A673 (cell line): ENCODE data around the gene TRPM3. TPM values are rescaled to one million over a fixed set of nuclear protein-coding genes. Genes with fewer than 3 reads are reported as not detected.

Experiments
- BruUV-seq: library from RNA; stranded (reverse); fragments of 400-500 nt; replicated peaks from 2 replicates; lab custom pipeline; 2021; lab: Mats Ljungman, UMichigan
- CTCF ChIA-PET: fragments of 300-600 bp; sonication (Branson Sonifier 250); formaldehyde crosslinking; loops from one replicate; lab custom pipeline; 2022; ENCODE audit warnings: antibody characterized with exemption; lab: Charles Lee
- POLR2A ChIA-PET: fragments of 300-600 bp; sonication (Branson Sonifier 250); formaldehyde crosslinking; loops from one replicate; lab custom pipeline; 2022; ENCODE audit warnings: antibody characterized with exemption; ENCODE audit not compliant: low non-redundant PET; lab: Charles Lee
- DNase-seq: peaks from one replicate; pipeline ENCODE4 v3.0.0-alpha.2; 2015; ENCODE audit warnings: low spot score
- H3K27ac ChIP-seq: fragments of 200-600 bp; sonication (generic); 2 replicates; pipeline ENCODE4 v1.5.1; 2016; ENCODE audit warnings: mixed run types, low read depth, mild to moderate bottlenecking, mixed read lengths, antibody characterized with exemption, low read length; ENCODE audit not compliant: poor library complexity, severe bottlenecking
- H3K27me3 ChIP-seq: fragments of 200-600 bp; sonication (generic); replicated peaks from 2 replicates; pipeline ENCODE4 v1.6.1; 2017; ENCODE audit warnings: mixed run types, low read depth, mild to moderate bottlenecking, mixed read lengths, antibody characterized with exemption, low read length; ENCODE audit not compliant: insufficient read depth, poor library complexity
- H3K36me3 ChIP-seq: fragments of 200-600 bp; sonication (generic); 2 replicates; pipeline ENCODE4 v1.6.1; 2016; ENCODE audit warnings: mixed run types, mild to moderate bottlenecking, mixed read lengths, antibody characterized with exemption, low read length; ENCODE audit not compliant: insufficient read depth, poor library complexity, severe bottlenecking
- H3K4me1 ChIP-seq: fragments of 200-600 bp; sonication (generic); 2 replicates; pipeline ENCODE4 v1.6.1; 2017; ENCODE audit warnings: mixed run types, mild to moderate bottlenecking, mixed read lengths, antibody characterized with exemption, low read length; ENCODE audit not compliant: insufficient read depth, poor library complexity, severe bottlenecking
- H3K4me3 ChIP-seq: fragments of 200-600 bp; sonication (generic); 2 replicates; pipeline ENCODE4 v1.5.1; 2016; ENCODE audit warnings: low read depth, mixed run types, mild to moderate bottlenecking, mixed read lengths, low read length; ENCODE audit not compliant: poor library complexity, severe bottlenecking
- H3K9me3 ChIP-seq: fragments of 200-600 bp; sonication (generic); 2 replicates; pipeline ENCODE4 v1.6.1; 2016; ENCODE audit warnings: mixed run types, low read depth, mild to moderate bottlenecking, mixed read lengths, antibody characterized with exemption, low read length; ENCODE audit not compliant: poor library complexity, severe bottlenecking
- EZH2 ChIP-seq: fragments of 200-600 bp; sonication (generic); IDR thresholded peaks from 2 replicates; pipeline ENCODE4 v1.6.1; 2017; ENCODE audit warnings: borderline replicate concordance, low read depth, mild to moderate bottlenecking, mixed read lengths, antibody characterized with exemption, low read length; ENCODE audit not compliant: poor library complexity, severe bottlenecking
- intact Hi-C: fragments of 100-400 bp; cut with micrococcal nuclease; formaldehyde crosslinking; loops from one replicate; pipeline ENCODE4 v1.10.0; 2022; ENCODE audit not compliant: unreplicated experiment
- total RNA-seq: library from RNA; stranded (reverse); gene quantifications from 2 replicates; pipeline ENCODE4 v1.2.3, GENCODE V29; 2021
- TF ChIP-seq, protein P1 (sequence below): fragments of 300-800, 200-600 bp; sonication (generic); conservative IDR thresholded peaks from 2 replicates; pipeline ENCODE4 v1.5.1; 2017; ENCODE audit warnings: low read depth, mild to moderate bottlenecking, antibody characterized with exemption, low read length, moderate library complexity, mixed read lengths

TRPM3 gene
- total RNA-seq, 1 experiment from 2014 or later: not detected

DNA sequence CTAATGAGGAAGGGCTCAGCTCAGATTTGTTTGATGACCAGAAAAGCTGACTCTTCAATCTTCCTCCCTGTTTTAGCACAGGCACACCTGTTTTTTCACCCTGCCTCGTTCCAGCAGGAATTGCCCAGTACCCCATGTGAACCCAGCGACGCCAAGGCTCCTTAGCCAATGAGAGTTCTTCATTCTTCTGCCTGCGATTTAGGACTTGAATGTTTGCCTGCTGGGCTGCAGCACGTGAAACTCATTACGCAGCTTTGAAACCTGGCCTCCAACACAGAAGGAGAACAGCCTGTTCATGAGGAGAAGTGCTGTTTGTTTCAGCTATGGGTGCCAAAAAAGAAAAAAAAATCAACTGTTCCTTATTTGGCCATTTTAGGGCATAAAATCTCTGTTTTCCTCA is 315.5 kb downstream of the TRPM3 start:
- Histone ChIP-seq H3K9me3 (no peaks in the 10 kb centered on the region), H3K36me3 (no peaks in the 10 kb centered on the region), H3K27ac (no peak overlapping the region), H3K4me3 (no peak overlapping the region), H3K4me1 (no peaks in the 10 kb centered on the region), H3K27me3 (no peaks in the 10 kb centered on the region)
- no peak for DNase-seq
- ChIA-PET POLR2A (no interaction called here), CTCF (no interaction called here)
- TF ChIP-seq, protein P1, sequence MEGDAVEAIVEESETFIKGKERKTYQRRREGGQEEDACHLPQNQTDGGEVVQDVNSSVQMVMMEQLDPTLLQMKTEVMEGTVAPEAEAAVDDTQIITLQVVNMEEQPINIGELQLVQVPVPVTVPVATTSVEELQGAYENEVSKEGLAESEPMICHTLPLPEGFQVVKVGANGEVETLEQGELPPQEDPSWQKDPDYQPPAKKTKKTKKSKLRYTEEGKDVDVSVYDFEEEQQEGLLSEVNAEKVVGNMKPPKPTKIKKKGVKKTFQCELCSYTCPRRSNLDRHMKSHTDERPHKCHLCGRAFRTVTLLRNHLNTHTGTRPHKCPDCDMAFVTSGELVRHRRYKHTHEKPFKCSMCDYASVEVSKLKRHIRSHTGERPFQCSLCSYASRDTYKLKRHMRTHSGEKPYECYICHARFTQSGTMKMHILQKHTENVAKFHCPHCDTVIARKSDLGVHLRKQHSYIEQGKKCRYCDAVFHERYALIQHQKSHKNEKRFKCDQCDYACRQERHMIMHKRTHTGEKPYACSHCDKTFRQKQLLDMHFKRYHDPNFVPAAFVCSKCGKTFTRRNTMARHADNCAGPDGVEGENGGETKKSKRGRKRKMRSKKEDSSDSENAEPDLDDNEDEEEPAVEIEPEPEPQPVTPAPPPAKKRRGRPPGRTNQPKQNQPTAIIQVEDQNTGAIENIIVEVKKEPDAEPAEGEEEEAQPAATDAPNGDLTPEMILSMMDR: no peak
- no peak for TF ChIP-seq EZH2
- intact Hi-C loops: no loop called here
- BruUV-seq: no TSS peak

DNA sequence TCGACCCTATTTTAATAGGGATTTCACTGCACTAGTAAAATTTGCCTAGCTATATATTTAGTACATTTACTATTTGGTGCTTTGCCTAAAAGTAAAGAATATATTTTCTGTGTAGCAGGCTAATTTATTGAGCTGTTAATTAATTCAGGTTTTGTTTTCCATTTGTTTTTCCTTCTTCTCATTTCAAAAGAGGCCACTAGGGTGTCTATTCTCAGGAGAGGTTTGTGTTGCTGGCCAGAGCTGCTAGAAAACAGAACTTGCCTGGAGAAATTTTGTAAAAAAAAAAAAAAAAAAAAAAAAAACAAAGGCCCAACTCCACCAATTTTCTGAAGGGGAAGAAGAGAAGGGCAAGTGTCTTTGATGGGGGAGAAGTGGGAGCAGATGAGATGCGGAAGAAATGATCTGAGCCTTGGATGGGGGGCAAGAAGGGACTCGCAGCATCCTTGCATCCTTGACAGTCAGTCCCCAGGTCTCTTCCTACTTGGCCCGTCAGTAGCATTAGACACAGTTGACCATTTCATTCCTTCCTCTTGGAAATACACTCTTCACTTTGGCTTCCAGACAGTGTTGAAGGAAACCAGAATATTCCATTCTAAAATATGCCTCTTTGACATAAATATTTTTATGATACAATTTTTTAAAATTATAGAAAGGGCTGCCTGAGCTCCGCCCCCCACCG is 318.5 kb downstream of the TRPM3 start:
- Histone ChIP-seq H3K27me3 (no peaks in the 10 kb centered on the region), H3K4me1 (no peaks in the 10 kb centered on the region), H3K9me3 (no peaks in the 10 kb centered on the region), H3K36me3 (no peaks in the 10 kb centered on the region), H3K27ac (no peak overlapping the region), H3K4me3 (no peak overlapping the region)
- no peak for DNase-seq
- no TSS peak for BruUV-seq
- intact Hi-C loops: no loop called here
- POLR2A ChIA-PET: no interaction called here
- TF ChIP-seq, protein P1: no peak
- TF ChIP-seq EZH2: no peak
- CTCF ChIA-PET: no interaction called here

DNA sequence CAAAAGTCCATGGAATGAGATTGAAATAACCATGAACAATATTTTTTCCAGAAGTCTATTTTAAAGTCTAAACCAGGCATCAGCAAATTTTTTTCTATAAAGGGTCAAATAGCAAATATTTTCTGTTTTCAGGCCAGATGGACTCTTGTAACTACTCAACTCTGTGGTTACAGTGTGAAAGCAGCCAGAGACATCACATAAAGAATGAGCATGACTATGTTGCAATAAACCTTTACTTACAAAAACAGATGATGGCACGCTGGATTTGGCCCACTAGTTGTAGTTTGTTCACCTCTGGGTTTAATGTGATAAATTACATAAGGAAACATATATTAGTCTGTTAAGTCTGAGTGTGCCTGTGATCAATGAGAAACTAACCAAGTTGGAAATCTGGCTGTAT is 319.2 kb downstream of the TRPM3 start:
- BruUV-seq: no TSS peak
- CTCF ChIA-PET: no interaction called here

More for the DNA sequence above, 319.2 kb downstream of the TRPM3 start:
- Histone ChIP-seq H3K9me3 (no peaks in the 10 kb centered on the region), H3K36me3 (no peaks in the 10 kb centered on the region), H3K4me1 (no peaks in the 10 kb centered on the region), H3K27me3 (no peaks in the 10 kb centered on the region), H3K4me3 (no peak overlapping the region), H3K27ac (no peak overlapping the region)
- DNase-seq: no peak
- intact Hi-C loops: no loop called here
- POLR2A ChIA-PET: no interaction called here
- no peak for TF ChIP-seq EZH2
- TF ChIP-seq, protein P1: no peak
